Stomach (tissue), 9 donors: ENCODE results near the gene TMEM51. TPM values are rescaled to one million over a fixed set of nuclear protein-coding genes. Genes with fewer than 3 reads are reported as not detected.

Experiments used
- DNase-seq, 2 donors: peaks; one replicate each; pipeline versions ENCODE4 v3.0.0 to v3.0.0-alpha.2; 2013 to 2019
- H3K27ac ChIP-seq, 5 donors: fragments of 200-600 bp in 4 of 5; sonication (generic) in 4 of 5; one replicate each; pipeline ENCODE4 v1.5.1; 2013 to 2019; ENCODE audit warnings: mild to moderate bottlenecking in 1 of 5, moderate library complexity in 1 of 5
- H3K27me3 ChIP-seq, 3 donors: fragments of 200-600 bp; sonication (generic); one replicate each; pipeline ENCODE4 v1.5.1; 2017 to 2019; ENCODE audit warnings: mixed run types in 1 of 3
- H3K36me3 ChIP-seq, 4 donors: fragments of 200-600 bp; sonication (generic); 1 replicate in 3 of 4; 2 replicates in 1 of 4; pipeline ENCODE4 v1.5.1; 2016 to 2019
- H3K4me1 ChIP-seq, 4 donors: fragments of 200-600 bp; sonication (generic); one replicate each; pipeline ENCODE4 v1.5.1; 2016 to 2019
- H3K4me3 ChIP-seq, 4 donors: fragments of 200-600 bp; sonication (generic) in 3 of 4; one replicate each; pipeline ENCODE4 v1.5.1; 2016 to 2019; ENCODE audit warnings: mild to moderate bottlenecking in 1 of 4
- H3K9me3 ChIP-seq, 4 donors: fragments of 200-600 bp; sonication (generic); one replicate each; pipeline ENCODE4 v1.5.1; 2016 to 2019
- CTCF ChIP-seq, 7 experiments: fragments of 450-650 bp in 4 of 7; fragments of 200-600 bp in 3 of 7; sonication (generic) in 3 of 7; IDR thresholded peaks; one replicate each; pipeline ENCODE4 v1.5.1; 2016 to 2019; ENCODE audit warnings: antibody characterized with exemption in 7 of 7, control low read depth in 2 of 7, mild to moderate bottlenecking in 1 of 7
- EP300 ChIP-seq: sonication (generic); formaldehyde crosslinking; IDR thresholded peaks from one replicate; pipeline ENCODE4 v1.6.1; 2017; ENCODE audit warnings: antibody characterized with exemption
- POLR2A ChIP-seq, 4 donors: fragments of 450-650 bp; IDR thresholded peaks; one replicate each; pipeline ENCODE4 v1.6.1; 2016; ENCODE audit warnings: antibody characterized with exemption in 4 of 4, control low read depth in 2 of 4, mild to moderate bottlenecking in 1 of 4, moderate library complexity in 1 of 4
- POLR2AphosphoS5 ChIP-seq, 3 donors: sonication (generic); formaldehyde crosslinking; IDR thresholded peaks; one replicate each; pipeline ENCODE4 v1.6.1; 2016; ENCODE audit warnings: antibody characterized with exemption in 3 of 3
- WGBS, 5 donors: extraction: QIAGEN DNeasy Blood & Tissue Kit in 3 of 5; methylation state at CpG; one replicate each; pipeline versions ENCODE4 v1.1.5 to v1.1.7; 2013 to 2018; 5-methylcytosine and 5-hydroxymethylcytosine counted together
- intact Hi-C: fragments of 100-400 bp; cut with DNase I; formaldehyde crosslinking; loops from one replicate; pipeline ENCODE4 v1.15.1; 2023; ENCODE audit warnings: low total_unique reads
- polyA plus RNA-seq, 3 donors: library from polyadenylated mRNA; stranded (reverse); fragments of 200-250 nt; gene quantifications; one replicate each; pipeline ENCODE4 v1.2.3, GENCODE V29; 2013
- total RNA-seq, 5 donors: library from RNA; depleted of rRNA; stranded (reverse); fragments of >200 nt; gene quantifications; one replicate each; pipeline versions ENCODE4 v1.1.0 to v1.2.3, GENCODE V29; 2014 to 2016
- donor health status: healthy with polysubstance abuse.
- donor health status: Bipolar disorder and iron deficiency.
- donor health status: healthy.

The TMEM51 gene
- total and polyA plus RNA-seq, 8 donors = 1.2 to 32.2 (median 15.1) TPM

GRCh38 chr1:15185617-15186016 is 32.1 kb downstream of the TMEM51 start:
- H3K27ac ChIP-seq = peak overlapping the region in 1 of 5 donors; percentile 50
- whole genome bisulfite sequencing, 5 donors = 36 to 61% (median 56%) methylated on average over 3 of the region's 3 CpGs
- H3K4me3 ChIP-seq = no peak overlapping the region
- no peaks in the 10 kb centered on the region for H3K27me3 ChIP-seq
- no peaks in the 10 kb centered on the region for H3K9me3 ChIP-seq
- peaks cover 43 to 86% (median 77%) of the 10 kb centered on the region in 4 donors for H3K4me1 ChIP-seq
- no peak for DNase-seq
- intact Hi-C loops = no loop called here
- H3K36me3 ChIP-seq = no peaks in the 10 kb centered on the region
- no peak for TF ChIP-seq CTCF (IDR thresholded peaks at IDR 0.05)
- no peak for TF ChIP-seq POLR2AphosphoS5 (IDR thresholded peaks at IDR 0.05)
- TF ChIP-seq POLR2A (IDR thresholded peaks at IDR 0.05) = no peak
- TF ChIP-seq EP300 = no peak

- WGBS, 5 donors = 68 to 81% (median 72%) methylated on average over 6 of the region's 6 CpGs
Observed at GRCh38 chr1:15186073-15186845, 32.7 kb downstream of the TMEM51 start.

GRCh38 chr1:15186846-15187151 is 33.3 kb downstream of the TMEM51 start:
- Histone ChIP-seq H3K4me3 (no peak overlapping the region), H3K9me3 (no peaks in the 10 kb centered on the region), H3K27ac (peak overlapping the region in 4 of 5 donors; percentile 8 to 47 (median 26)), H3K4me1 (peaks cover 46 to 88% (median 76%) of the 10 kb centered on the region in 4 donors), H3K27me3 (no peaks in the 10 kb centered on the region), H3K36me3 (no peaks in the 10 kb centered on the region)
- WGBS, 5 donors = 33 to 71% (median 55%) methylated on average over 6 of the region's 6 CpGs
- no peak for DNase-seq
- TF ChIP-seq CTCF (IDR thresholded peaks at IDR 0.05) (no peak), POLR2A (IDR thresholded peaks at IDR 0.05) (no peak), EP300 (no peak), POLR2AphosphoS5 (IDR thresholded peaks at IDR 0.05) (no peak)
- intact Hi-C loops = no loop called here

More at GRCh38 chr1:15186073-15186845, 32.7 kb downstream of the TMEM51 start:
- Histone ChIP-seq H3K4me3 (no peak overlapping the region), H3K27me3 (no peaks in the 10 kb centered on the region), H3K4me1 (peaks cover 46 to 87% (median 79%) of the 10 kb centered on the region in 4 donors), H3K27ac (peak overlapping the region in 3 of 5 donors; percentile 17 to 50 (median 36)), H3K36me3 (no peaks in the 10 kb centered on the region), H3K9me3 (no peaks in the 10 kb centered on the region)
- no peak for TF ChIP-seq POLR2AphosphoS5 (IDR thresholded peaks at IDR 0.05)
- no peak for TF ChIP-seq POLR2A (IDR thresholded peaks at IDR 0.05)
- no peak for TF ChIP-seq CTCF (IDR thresholded peaks at IDR 0.05)
- no peak for TF ChIP-seq EP300
- intact Hi-C loops = no loop called here
- no peak for DNase-seq

- peak overlapping the region; percentile 8 to 47 (median 21) for H3K27ac ChIP-seq
- intact Hi-C loops = no loop called here
- TF ChIP-seq CTCF (IDR thresholded peaks at IDR 0.05) (no peak), POLR2AphosphoS5 (IDR thresholded peaks at IDR 0.05) (no peak), POLR2A (IDR thresholded peaks at IDR 0.05) (no peak), EP300 (no peak)
- H3K27me3 ChIP-seq = no peaks in the 10 kb centered on the region
- DNase-seq = no peak
- 53 to 64% (median 60%) methylated on average over 15 of the region's 15 CpGs for WGBS, 5 donors
- H3K36me3 ChIP-seq = no peaks in the 10 kb centered on the region
- no peak overlapping the region for H3K4me3 ChIP-seq
- H3K9me3 ChIP-seq = no peaks in the 10 kb centered on the region
- H3K4me1 ChIP-seq = peaks cover 46 to 89% (median 75%) of the 10 kb centered on the region in 4 donors
Observed at GRCh38 chr1:15187175-15188129, 33.9 kb downstream of the TMEM51 start.
